HG03457 (cell line): Measurements from ENCODE around the gene HNF1B.

Experiments used
- ATAC-seq: cut with Tn5 transposase; IDR thresholded peaks from one replicate; pipeline ENCODE4 v1.9.1; 2021; ENCODE audit warnings: moderate number of reproducible peaks; ENCODE audit not compliant: unreplicated experiment

Gene HNF1B

GRCh38 chr17:37761961-37762360 is 17.1 kb upstream of the HNF1B start:
- ATAC-seq: no peak

GRCh38 chr17:37761059-37761458 is 16.2 kb upstream of the HNF1B start:
- no peak for ATAC-seq

GRCh38 chr17:37759014-37759637 is 14.3 kb upstream of the HNF1B start:
- no peak for ATAC-seq

GRCh38 chr17:37756051-37756450 is 11.2 kb upstream of the HNF1B start:
- ATAC-seq: no peak

GRCh38 chr17:37755455-37755854 is 10.6 kb upstream of the HNF1B start:
- ATAC-seq: no peak

- ATAC-seq: no peak
These were observed 9.5 kb upstream of the HNF1B start for GRCh38 chr17:37754363-37754762.

- ATAC-seq: no peak
These were observed 7.6 kb upstream of the HNF1B start for GRCh38 chr17:37752482-37752881.

GRCh38 chr17:37750768-37751475 is 6.1 kb upstream of the HNF1B start:
- no peak for ATAC-seq

- ATAC-seq: no peak
These were observed 5.4 kb upstream of the HNF1B start for GRCh38 chr17:37750292-37750691.

GRCh38 chr17:37747222-37747621 is 2.4 kb upstream of the HNF1B start:
- no peak for ATAC-seq

- ATAC-seq: no peak
These were observed 1.8 kb upstream of the HNF1B start for GRCh38 chr17:37746617-37747016.

- ATAC-seq: no peak
These were observed 1.1 kb upstream of the HNF1B start for GRCh38 chr17:37745801-37746426.

GRCh38 chr17:37744633-37744927 is 279 bp downstream of the HNF1B start:
- ATAC-seq: no peak

GRCh38 chr17:37743875-37744632 is 805 bp downstream of the HNF1B start:
- ATAC-seq: no peak

GRCh38 chr17:37743612-37743874 is 1.3 kb downstream of the HNF1B start:
- no peak for ATAC-seq

- ATAC-seq: no peak
These were observed 1.9 kb downstream of the HNF1B start for GRCh38 chr17:37742762-37743611.

- ATAC-seq: no peak
These were observed 2.6 kb downstream of the HNF1B start for GRCh38 chr17:37742116-37742761.

- no peak for ATAC-seq
These were observed 3.3 kb downstream of the HNF1B start for GRCh38 chr17:37741341-37742115.

GRCh38 chr17:37740915-37741314 is 3.9 kb downstream of the HNF1B start:
- ATAC-seq: no peak

GRCh38 chr17:37737971-37738370 is 6.9 kb downstream of the HNF1B start:
- no peak for ATAC-seq
